ENCODE data around the gene IPCEF1. TPM values are rescaled to one million over a fixed set of nuclear protein-coding genes. Genes with fewer than 3 reads are reported as not detected.
"Not testable (repeated sequence)": the region's sequence is repeated elsewhere in the genome, so short reads cannot be mapped to it uniquely, and the experiment has no call there.

Gene IPCEF1
- total and polyA plus RNA-seq, 3 donors from 2014 or later = 3.6 to 4.8 (median 4.2) TPM

- TF ChIP-seq POLR2A (IDR thresholded peaks at IDR 0.05) (no peak), CTCF (IDR thresholded peaks at IDR 0.05) (no peak)
- intact Hi-C loops (cut with DNase I; ENCODE audit: low total_unique reads) = no loop called here
- DNase-seq = no peak
- no peak overlapping the region for H3K27ac ChIP-seq
- H3K9me3 ChIP-seq = no peaks in the 10 kb centered on the region
- H3K27me3 ChIP-seq = no peaks in the 10 kb centered on the region
- H3K36me3 ChIP-seq (ENCODE audit: low read depth, missing control alignments) = no peaks in the 10 kb centered on the region
- no peaks in the 10 kb centered on the region for H3K4me1 ChIP-seq
- H3K4me3 ChIP-seq = no peak overlapping the region
- 78 to 79% methylated on average over 1 of the region's 1 CpG for WGBS, 2 donors
Measured at GRCh38 chr6:154314084-154314483, 42.5 kb downstream of the IPCEF1 start.

GRCh38 chr6:154308986-154309385 lies 47.6 kb downstream of the IPCEF1 start:
- no peak overlapping the region for H3K27ac ChIP-seq

GRCh38 chr6:154307696-154308425 lies 48.7 kb downstream of the IPCEF1 start:
- Histone ChIP-seq H3K27me3 (no peaks in the 10 kb centered on the region), H3K27ac (no peak overlapping the region), H3K4me1 (no peaks in the 10 kb centered on the region), H3K4me3 (no peak overlapping the region), H3K36me3 (ENCODE audit: low read depth, missing control alignments) (no peaks in the 10 kb centered on the region), H3K9me3 (no peaks in the 10 kb centered on the region)
- 86 to 95% methylated on average over 7 of the region's 7 CpGs for WGBS, 2 donors
- intact Hi-C loops (cut with DNase I; ENCODE audit: low total_unique reads) = no loop called here
- no peak for DNase-seq
- TF ChIP-seq POLR2A (IDR thresholded peaks at IDR 0.05) = no peak
- no peak for TF ChIP-seq CTCF (IDR thresholded peaks at IDR 0.05)

More at GRCh38 chr6:154308986-154309385, 47.6 kb downstream of the IPCEF1 start:
- H3K27me3 ChIP-seq = no peaks in the 10 kb centered on the region
- no peak overlapping the region for H3K4me3 ChIP-seq
- no peaks in the 10 kb centered on the region for H3K4me1 ChIP-seq
- no peaks in the 10 kb centered on the region for H3K36me3 ChIP-seq (ENCODE audit: low read depth, missing control alignments)
- no peak for DNase-seq
- TF ChIP-seq POLR2A (IDR thresholded peaks at IDR 0.05) = no peak
- TF ChIP-seq CTCF (IDR thresholded peaks at IDR 0.05) = no peak
- intact Hi-C loops (cut with DNase I; ENCODE audit: low total_unique reads) = no loop called here
- H3K9me3 ChIP-seq = no peaks in the 10 kb centered on the region
- 95 to 96% methylated on average over 2 of the region's 2 CpGs for WGBS, 2 donors

- DNase-seq; H3K4me3 ChIP-seq; H3K27me3 ChIP-seq; intact Hi-C loops (cut with DNase I; ENCODE audit: low total_unique reads); H3K36me3 ChIP-seq (ENCODE audit: low read depth, missing control alignments); H3K4me1 ChIP-seq; H3K9me3 ChIP-seq; H3K27ac ChIP-seq: not testable (repeated sequence)
- WGBS, 2 donors = 94 to 96% methylated on average over 6 of the region's 6 CpGs
Measured at GRCh38 chr6:154307147-154307546, 49.5 kb downstream of the IPCEF1 start.

GRCh38 chr6:154306696-154307095 lies 49.9 kb downstream of the IPCEF1 start:
- intact Hi-C loops (cut with DNase I; ENCODE audit: low total_unique reads) = no loop called here
- Histone ChIP-seq H3K9me3 (no peaks in the 10 kb centered on the region), H3K4me3 (no peak overlapping the region), H3K36me3 (ENCODE audit: low read depth, missing control alignments) (no peaks in the 10 kb centered on the region), H3K4me1 (no peaks in the 10 kb centered on the region), H3K27me3 (no peaks in the 10 kb centered on the region), H3K27ac (no peak overlapping the region)
- WGBS, 2 donors = 95% methylated on average over 4 of the region's 4 CpGs
- no peak for DNase-seq
- no peak for TF ChIP-seq CTCF (IDR thresholded peaks at IDR 0.05)
- TF ChIP-seq POLR2A (IDR thresholded peaks at IDR 0.05) = no peak

Measured in testis (tissue), 3 donors.